ENCODE measurements around the gene CELSR1. TPM values are rescaled to one million over a fixed set of nuclear protein-coding genes. Genes with fewer than 3 reads are reported as not detected.

The CELSR1 gene
- total RNA-seq, 2 donors from 2014 or later, result 0.14 to 0.45 TPM

DNA sequence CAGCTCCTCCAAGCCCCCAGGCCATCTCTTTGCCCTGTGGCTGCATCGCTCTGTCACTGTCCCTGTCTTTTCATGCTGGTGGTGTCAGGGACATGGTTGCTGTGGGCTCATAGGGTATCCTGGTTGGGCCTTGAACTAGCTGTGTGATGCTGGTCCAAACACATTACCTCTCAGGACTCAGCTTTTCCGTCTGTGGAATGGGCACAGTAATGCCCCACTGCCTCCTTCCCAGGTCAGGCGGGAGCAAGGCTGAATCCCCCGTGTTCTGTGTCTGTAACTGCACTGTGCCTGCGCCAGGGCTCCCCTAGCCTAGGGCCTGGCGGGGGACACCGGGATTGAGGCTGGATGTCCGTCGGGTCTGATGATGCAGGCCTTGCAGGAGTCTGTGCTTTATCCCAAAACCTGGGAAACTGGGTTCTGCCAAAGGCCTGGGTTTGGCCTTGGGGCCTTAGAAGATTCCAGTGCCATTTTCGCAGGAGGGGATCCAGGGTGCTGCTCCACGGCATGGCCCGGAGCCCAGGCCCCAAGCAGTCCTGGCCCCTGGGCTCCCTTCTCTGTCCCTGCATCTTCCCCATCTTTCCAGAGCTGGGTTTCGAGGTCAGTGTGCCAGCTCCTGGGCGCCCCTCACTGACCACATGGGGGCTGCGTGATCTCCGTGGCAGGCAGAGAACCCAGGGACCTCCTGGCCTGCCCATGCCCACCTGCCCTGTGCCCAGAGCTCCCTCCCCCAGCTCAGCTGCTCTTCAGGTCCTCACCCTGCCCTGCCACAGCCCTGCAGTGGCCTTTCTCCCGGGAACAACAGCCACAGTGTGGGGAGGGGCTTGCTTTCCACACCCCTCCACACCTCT lies 32.7 kb upstream of the CELSR1 start:
- H3K27ac Mint-ChIP-seq, result no peak overlapping the region
- peaks cover 3% of the 10 kb centered on the region for H3K9me3 Mint-ChIP-seq
- ATAC-seq, result no peak

DNA sequence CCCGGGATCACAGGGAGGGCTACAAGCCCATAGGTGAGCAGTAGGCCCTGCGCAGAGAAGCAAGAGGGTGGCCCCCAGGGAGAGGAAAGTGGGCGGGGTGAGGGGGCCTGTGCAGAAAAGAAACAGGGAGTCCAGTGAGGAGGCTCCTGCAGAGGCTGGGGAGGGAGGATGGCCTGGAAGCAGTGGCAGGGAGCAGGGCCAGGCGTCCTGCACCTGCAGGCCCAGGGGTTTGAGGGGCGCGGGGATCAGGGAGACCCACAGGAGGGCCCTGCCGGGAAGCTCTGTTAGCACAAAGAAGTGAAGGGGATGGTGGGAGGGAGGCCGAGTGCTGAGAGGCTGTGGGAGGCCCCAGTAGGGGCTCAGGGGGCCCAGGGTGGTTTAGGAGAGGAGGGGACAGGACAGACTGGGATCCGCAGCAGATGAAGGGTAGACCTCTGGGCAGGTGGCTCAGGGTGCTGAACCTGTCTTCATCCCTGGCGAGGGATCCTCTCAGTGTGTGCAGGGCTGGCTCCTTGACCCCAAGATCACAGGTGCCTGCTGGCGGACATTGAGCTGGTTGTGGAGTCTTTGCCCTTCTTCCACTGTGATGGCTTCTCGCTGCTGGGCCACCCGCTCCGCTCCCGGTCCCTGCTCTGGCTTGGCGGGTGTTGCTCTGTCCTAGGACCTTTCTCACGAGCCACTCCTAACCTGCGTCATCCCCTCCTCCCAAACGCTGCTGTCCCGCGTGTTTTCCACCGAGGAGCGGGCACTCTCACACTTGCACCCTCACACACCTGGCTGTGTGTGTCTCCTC lies 31.8 kb upstream of the CELSR1 start:
- Mint-ChIP-seq H3K36me3 (peaks cover 10% of the 10 kb centered on the region), H3K27me3 (no peaks in the 10 kb centered on the region), H3K27ac (no peak overlapping the region), H3K4me1 (ENCODE audit: low read depth in 2 of 2) (peaks cover 4 to 6% of the 10 kb centered on the region in 2 donors), H3K4me3 (no peak overlapping the region), H3K9me3 (peaks cover 3% of the 10 kb centered on the region)
- DNase-seq (ENCODE audit: low spot score) (no peak), ATAC-seq (peak in 1 of 2 donors; percentile 27)

More for the DNA sequence above, 32.7 kb upstream of the CELSR1 start:
- Mint-ChIP-seq H3K4me3 (no peak overlapping the region), H3K4me1 (ENCODE audit: low read depth in 2 of 2) (peaks cover 6 to 9% of the 10 kb centered on the region in 2 donors), H3K27me3 (no peaks in the 10 kb centered on the region), H3K36me3 (peaks cover 10% of the 10 kb centered on the region)
- DNase-seq (ENCODE audit: low spot score), result no peak

DNA sequence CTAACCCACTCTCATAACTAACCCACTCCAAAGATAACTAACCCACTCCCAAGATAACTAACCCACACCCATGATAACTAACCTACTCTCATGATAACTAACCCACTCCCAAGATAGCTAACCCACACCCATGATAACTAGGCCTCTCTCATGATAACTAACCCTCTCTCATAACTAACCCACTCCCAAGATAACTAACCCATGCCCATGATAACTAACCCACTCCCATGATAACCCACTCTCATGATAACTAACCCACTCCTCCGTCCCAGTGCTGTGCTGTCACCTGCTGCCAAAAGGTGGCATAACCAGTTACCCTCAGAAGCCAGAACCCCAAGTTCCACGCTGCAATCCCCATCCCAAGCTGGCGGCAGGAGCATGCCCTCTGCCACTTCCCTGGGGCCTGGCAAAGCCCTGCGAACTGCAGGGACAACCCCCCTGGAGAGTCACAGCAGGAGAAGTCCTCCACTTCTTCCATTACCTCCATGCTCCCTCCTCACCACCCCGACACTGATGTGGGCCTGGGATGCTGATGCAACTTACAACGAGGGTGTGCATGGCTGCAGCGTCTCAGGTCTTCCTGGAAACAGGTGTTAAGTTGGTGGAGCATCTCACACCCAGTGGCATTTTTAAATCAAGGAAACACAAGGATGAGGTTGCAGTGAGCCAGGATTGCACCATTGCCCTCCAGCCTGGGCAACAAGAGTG lies 30.8 kb upstream of the CELSR1 start:
- H3K4me1 Mint-ChIP-seq (ENCODE audit: low read depth in 2 of 2), result peaks cover 6 to 7% of the 10 kb centered on the region in 2 donors
- H3K9me3 Mint-ChIP-seq, result peaks cover 3% of the 10 kb centered on the region
- no peak for DNase-seq (ENCODE audit: low spot score)
- ATAC-seq, result no peak
- no peak overlapping the region for H3K4me3 Mint-ChIP-seq
- peak overlapping the region in 1 of 2 donors; percentile 17 for H3K27ac Mint-ChIP-seq
- H3K27me3 Mint-ChIP-seq, result no peaks in the 10 kb centered on the region
- H3K36me3 Mint-ChIP-seq, result peaks cover 10% of the 10 kb centered on the region

DNA sequence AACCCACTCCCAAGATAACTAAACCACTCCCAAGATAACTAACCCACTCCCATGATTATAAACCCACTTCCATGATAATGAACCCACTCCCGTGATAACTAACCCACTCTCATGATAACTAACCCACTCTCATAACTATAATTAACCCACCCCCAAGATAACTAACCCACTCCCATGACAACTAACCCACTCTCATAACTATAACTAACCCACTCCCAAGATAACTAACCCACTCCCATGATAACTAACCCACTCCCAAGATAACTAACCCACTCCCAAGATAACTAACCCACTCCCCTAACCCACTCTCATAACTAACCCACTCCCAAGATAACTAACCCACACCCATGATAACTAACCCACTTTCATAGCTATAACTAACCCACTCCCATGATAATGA lies 30.1 kb upstream of the CELSR1 start:
- Mint-ChIP-seq H3K4me3 (no peak overlapping the region), H3K27me3 (no peaks in the 10 kb centered on the region), H3K27ac (no peak overlapping the region), H3K36me3 (peaks cover 10% of the 10 kb centered on the region), H3K4me1 (ENCODE audit: low read depth in 2 of 2) (peaks cover 6 to 7% of the 10 kb centered on the region in 2 donors), H3K9me3 (peaks cover 3% of the 10 kb centered on the region)
- no peak for ATAC-seq
- no peak for DNase-seq (ENCODE audit: low spot score)

DNA sequence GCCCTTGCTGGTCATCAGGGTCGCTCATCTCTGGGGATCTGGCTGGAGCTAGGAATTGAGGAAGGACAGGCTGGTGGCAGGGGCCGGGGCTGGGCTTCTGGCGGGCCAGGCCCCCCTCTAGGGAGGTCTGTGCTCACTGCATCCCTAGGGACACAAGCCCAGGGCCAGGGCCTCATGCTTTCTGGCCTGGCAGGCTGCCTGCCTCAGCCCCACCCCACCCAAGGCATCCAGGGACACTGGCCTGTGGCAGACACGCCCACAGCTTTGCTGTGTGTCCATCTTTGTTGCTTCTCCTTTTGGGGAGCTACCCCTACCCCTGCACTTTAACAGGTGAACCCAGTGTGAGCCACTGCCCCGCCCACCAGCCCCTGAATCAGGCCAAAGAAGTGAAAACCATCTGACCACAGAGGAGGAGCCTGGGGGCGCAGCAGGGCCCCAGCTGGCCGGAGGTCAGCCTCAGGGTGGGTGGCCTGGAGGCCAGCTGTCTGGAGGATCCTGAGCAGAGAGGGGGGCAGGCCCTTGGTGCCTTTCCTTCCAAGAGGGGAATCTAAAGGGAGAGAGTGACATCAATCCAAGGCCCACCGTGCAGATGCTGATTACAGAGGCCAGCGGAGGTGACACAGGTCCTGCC lies 26.8 kb upstream of the CELSR1 start:
- H3K4me1 Mint-ChIP-seq (ENCODE audit: low read depth in 2 of 2), result peaks cover 6 to 11% of the 10 kb centered on the region in 2 donors

DNA sequence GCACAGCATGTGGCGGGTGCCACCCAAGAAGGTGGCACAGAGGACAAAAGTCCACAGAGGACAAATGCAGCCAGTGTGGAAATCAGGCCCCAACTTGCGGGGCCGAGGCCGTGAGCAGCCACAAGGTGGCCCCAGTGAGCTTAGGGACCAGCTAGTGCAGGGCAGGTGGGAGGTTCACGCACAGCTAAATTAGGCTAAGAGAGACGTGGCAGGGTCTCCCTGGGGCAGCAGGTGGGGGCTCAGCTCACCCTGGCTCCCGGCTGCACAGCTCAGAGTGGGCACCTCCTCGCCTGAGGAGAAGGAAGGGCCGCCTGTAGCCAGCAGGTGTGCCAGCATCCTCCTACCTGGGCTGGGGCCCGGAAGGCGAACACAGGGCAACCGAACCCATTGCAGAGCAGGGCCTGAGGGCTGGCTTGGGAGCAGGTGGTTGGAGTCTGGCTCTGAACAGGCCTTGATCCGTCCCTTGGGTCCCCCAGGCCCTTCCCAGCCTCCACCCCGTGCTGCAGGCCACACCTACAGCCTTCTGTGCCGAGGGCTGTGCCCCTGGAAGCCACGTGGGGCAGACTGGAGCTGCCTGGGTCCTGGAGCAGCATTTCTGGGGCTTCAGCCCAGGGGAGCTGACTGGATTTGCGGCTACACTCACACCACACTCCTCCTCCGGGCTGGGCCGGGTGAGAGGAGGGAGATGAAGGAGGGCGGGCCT lies 26.1 kb upstream of the CELSR1 start:
- no peak for DNase-seq (ENCODE audit: low spot score)
- ATAC-seq, result peak; percentile 80 to 81
- H3K9me3 Mint-ChIP-seq, result no peaks in the 10 kb centered on the region
- H3K4me3 Mint-ChIP-seq, result no peak overlapping the region
- H3K27ac Mint-ChIP-seq, result no peak overlapping the region
- peaks cover 6 to 11% of the 10 kb centered on the region in 2 donors for H3K4me1 Mint-ChIP-seq (ENCODE audit: low read depth in 2 of 2)
- H3K36me3 Mint-ChIP-seq, result no peaks in the 10 kb centered on the region
- no peaks in the 10 kb centered on the region for H3K27me3 Mint-ChIP-seq

More for the DNA sequence above, 26.8 kb upstream of the CELSR1 start:
- DNase-seq (ENCODE audit: low spot score) (no peak), ATAC-seq (peak in 1 of 2 donors; percentile 24)
- Mint-ChIP-seq H3K27me3 (no peaks in the 10 kb centered on the region), H3K27ac (no peak overlapping the region), H3K9me3 (no peaks in the 10 kb centered on the region), H3K36me3 (no peaks in the 10 kb centered on the region), H3K4me3 (no peak overlapping the region)

DNA sequence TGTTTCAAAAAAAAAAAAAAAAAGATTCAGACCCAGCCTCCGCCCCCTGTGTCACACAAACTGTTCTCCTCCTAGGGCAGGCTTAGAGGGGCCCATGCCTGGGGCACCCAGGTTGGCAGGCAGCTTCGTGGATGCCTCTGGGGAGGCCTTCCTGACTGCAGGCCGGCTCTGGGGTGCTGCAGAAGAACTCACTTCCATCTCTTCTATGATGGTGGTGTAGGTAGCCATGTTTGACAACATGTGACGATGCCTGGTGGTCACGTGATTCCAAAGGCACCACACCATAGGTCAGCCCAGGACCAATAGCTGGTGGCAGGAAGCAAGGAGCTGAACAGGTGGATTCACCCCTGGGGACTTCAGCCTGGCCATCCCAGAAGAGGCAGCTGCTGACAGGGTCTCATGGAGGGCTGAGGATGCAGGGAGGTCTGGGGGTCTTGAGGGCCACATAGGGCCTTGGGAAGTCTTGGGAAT lies 24.1 kb upstream of the CELSR1 start:
- Mint-ChIP-seq H3K4me1 (ENCODE audit: low read depth in 2 of 2) (peaks cover 0 to 7% of the 10 kb centered on the region in 2 donors), H3K9me3 (peaks cover 4% of the 10 kb centered on the region), H3K4me3 (no peak overlapping the region), H3K27me3 (peaks cover 0 to 4% of the 10 kb centered on the region in 2 donors), H3K27ac (no peak overlapping the region), H3K36me3 (peaks cover 6% of the 10 kb centered on the region)
- peak; percentile 37 to 44 for ATAC-seq
- no peak for DNase-seq (ENCODE audit: low spot score)

DNA sequence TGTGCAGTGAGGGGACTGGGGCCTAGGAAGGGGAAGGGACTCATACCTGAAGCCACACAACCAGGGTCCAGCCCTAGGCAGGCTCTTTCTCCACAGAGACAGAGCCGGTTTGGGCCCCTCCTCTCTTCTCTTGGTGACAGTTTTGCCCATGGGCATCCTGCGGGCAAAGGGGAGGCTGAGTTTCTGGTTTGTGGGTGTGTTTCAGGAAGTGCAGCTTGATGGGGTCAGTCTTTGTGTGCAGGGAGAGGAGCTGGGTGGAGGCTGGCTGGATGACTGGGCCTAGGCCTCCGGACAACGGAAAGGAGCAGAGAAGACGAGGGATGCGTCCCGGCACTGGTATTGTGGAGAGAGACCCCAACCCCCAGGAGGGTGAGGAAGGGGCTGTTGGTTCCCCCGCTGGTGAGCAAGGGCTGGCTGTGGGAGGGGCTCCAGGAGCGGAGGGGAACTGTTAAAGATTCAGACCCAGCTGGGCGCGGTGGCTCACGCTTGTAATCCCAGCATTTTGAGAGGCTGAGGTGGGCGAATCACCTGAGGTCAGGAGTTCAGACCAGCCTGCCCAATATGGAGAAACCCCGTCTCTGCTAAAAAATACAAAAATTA lies 23.4 kb upstream of the CELSR1 start:
- peaks cover 0 to 4% of the 10 kb centered on the region in 2 donors for H3K27me3 Mint-ChIP-seq
- H3K4me1 Mint-ChIP-seq (ENCODE audit: low read depth in 2 of 2), result peaks cover 0 to 7% of the 10 kb centered on the region in 2 donors
- H3K27ac Mint-ChIP-seq, result no peak overlapping the region
- peaks cover 6% of the 10 kb centered on the region for H3K36me3 Mint-ChIP-seq
- H3K4me3 Mint-ChIP-seq, result no peak overlapping the region
- ATAC-seq, result no peak
- peaks cover 4% of the 10 kb centered on the region for H3K9me3 Mint-ChIP-seq
- DNase-seq (ENCODE audit: low spot score), result no peak

DNA sequence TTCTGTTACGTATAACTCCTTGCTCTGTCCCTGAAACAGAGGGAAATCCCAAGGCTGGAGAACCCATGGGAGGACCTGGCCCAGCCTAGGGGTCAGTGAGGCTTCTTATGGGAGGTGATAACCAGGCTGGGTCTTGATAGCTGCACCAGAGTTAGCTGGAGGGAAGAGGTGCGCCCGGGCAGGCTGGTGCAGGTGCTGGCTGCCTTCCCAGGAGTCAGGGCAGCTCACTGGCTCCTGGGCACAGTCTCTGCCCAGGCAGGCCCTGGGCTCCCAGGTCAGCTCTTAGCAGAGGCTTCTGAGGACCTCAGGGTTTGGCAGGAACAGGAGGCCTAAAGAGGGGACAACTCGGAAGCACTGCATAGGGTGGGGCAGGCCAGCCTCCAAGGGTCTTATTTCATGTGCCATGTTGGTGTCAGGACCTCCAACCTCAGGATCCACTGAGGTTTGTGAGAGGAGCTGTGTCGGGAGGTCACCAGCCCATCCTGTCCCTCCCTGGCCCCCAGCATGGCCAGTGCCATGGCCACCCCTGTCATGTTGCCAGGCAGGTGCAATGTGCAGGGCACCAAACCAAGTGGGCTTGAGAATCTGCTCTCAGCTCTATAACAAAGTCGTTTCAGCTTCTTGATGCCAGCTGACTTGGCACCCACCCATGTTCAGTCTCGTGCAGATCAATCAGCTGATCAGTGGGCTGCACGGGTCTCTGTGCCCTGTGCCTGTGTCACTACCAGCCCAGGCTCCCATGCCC lies 20.5 kb upstream of the CELSR1 start:
- H3K4me3 Mint-ChIP-seq, result no peak overlapping the region
- DNase-seq (ENCODE audit: low spot score) (no peak), ATAC-seq (no peak)
- H3K27me3 Mint-ChIP-seq, result peaks cover 0 to 5% of the 10 kb centered on the region in 2 donors
- peaks cover 0 to 4% of the 10 kb centered on the region in 2 donors for H3K4me1 Mint-ChIP-seq (ENCODE audit: low read depth in 2 of 2)
- H3K36me3 Mint-ChIP-seq, result peaks cover 6% of the 10 kb centered on the region
- H3K27ac Mint-ChIP-seq, result no peak overlapping the region
- peaks cover 4% of the 10 kb centered on the region for H3K9me3 Mint-ChIP-seq

DNA sequence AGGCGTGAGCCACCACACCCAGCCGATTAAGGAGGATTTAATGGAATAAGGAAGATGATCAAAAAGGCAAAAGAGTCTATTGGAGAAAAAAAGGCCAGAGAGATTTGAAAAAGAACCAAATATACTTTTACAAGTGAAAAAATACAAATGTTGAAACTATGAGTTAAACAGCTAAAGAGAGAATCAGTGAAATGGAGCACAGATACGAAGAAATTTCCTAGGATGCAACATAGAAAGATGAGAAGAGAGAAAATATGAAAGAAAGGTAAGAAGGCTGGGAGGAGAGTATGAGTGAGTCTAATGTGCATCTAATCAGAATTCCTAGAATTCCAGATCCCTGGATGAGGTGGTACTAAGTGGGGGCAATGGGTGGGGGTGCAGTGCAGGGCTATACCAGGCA lies 19.4 kb upstream of the CELSR1 start:
- H3K27ac Mint-ChIP-seq, result no peak overlapping the region
- DNase-seq (ENCODE audit: low spot score) (no peak), ATAC-seq (no peak)
- H3K36me3 Mint-ChIP-seq, result peaks cover 6% of the 10 kb centered on the region
- H3K9me3 Mint-ChIP-seq, result peaks cover 4% of the 10 kb centered on the region
- peaks cover 0 to 7% of the 10 kb centered on the region in 2 donors for H3K27me3 Mint-ChIP-seq
- H3K4me3 Mint-ChIP-seq, result no peak overlapping the region
- H3K4me1 Mint-ChIP-seq (ENCODE audit: low read depth in 2 of 2), result peaks cover 0 to 4% of the 10 kb centered on the region in 2 donors

DNA sequence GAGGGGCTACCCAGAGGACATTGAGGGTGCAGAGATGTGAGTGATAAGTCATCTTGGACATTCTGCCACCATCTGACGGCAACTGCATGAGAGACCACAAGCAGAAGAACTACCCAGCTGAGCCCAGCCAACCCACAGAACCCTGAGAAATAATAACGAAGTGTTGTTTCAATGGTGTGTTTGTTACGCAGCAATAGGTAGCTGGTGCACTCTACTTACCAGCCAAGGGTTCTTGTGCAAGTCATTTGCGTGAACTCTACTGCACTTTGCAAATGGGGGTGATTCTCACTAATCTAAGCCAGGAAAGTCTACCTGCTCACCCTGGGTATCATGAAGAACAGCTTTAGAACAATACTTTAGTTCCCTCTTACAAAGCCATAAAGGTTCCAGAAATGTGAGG lies 15.8 kb upstream of the CELSR1 start:
- H3K36me3 Mint-ChIP-seq, result peaks cover 6% of the 10 kb centered on the region
- H3K9me3 Mint-ChIP-seq, result peaks cover 4% of the 10 kb centered on the region
- no peak overlapping the region for H3K27ac Mint-ChIP-seq
- H3K4me3 Mint-ChIP-seq, result no peak overlapping the region
- H3K4me1 Mint-ChIP-seq (ENCODE audit: low read depth in 2 of 2), result no peaks in the 10 kb centered on the region
- DNase-seq (ENCODE audit: low spot score) (no peak), ATAC-seq (no peak)
- H3K27me3 Mint-ChIP-seq, result peaks cover 0 to 8% of the 10 kb centered on the region in 2 donors

DNA sequence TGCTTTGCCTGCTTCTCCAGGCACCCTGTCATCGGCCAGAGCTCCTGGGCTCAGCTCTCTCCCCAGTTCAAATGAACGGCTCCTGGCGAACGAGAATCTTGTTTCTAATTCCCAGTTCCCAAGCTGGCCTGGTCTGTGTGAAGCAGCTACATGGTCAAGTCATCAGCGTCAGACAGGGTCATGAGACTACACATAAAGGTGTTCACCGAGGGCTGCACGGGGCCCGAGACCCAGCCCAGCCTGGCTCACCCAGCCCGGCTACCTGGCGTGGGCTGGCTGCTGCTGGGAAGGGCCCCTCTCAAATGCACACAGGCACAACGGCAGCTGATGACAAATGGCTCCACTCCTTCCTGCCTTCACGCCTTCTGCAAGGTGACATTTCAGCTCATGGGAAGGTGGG lies 14.6 kb upstream of the CELSR1 start:
- Mint-ChIP-seq H3K36me3 (peaks cover 5% of the 10 kb centered on the region), H3K4me3 (no peak overlapping the region), H3K9me3 (peaks cover 4% of the 10 kb centered on the region), H3K27me3 (peaks cover 0 to 8% of the 10 kb centered on the region in 2 donors), H3K27ac (no peak overlapping the region), H3K4me1 (ENCODE audit: low read depth in 2 of 2) (no peaks in the 10 kb centered on the region)
- no peak for DNase-seq (ENCODE audit: low spot score)
- ATAC-seq, result no peak
